ENCODE measurements around the gene NUP85. TPM values are rescaled to one million over a fixed set of nuclear protein-coding genes. Genes with fewer than 3 reads are reported as not detected.

NUP85 gene
- total and polyA plus RNA-seq, 2 experiments from 2014 or later = 26.2 to 44.0 TPM

DNA sequence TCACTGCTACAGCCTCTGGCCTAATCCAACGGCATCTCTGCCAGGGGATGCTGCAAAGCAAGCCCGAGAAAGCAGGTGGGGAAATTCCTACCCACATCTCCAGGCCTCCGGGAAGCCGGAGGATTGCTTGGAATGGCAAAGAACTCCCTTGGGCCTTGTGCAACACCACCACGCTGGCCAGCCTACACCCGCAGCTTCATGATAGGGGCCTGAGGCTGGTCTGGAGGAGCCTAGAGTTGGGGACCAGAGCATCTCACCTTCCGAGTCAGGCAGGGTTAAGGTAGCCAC, 35.6 kb downstream of the NUP85 start:
- no peaks in the 10 kb centered on the region for H3K9me3 ChIP-seq (ENCODE audit: low read depth)
- H3K27ac ChIP-seq = 0 out of 2 replicates have a peak overlapping the region, but pooled peaks have one; percentile 50
- H3K4me1 ChIP-seq (ENCODE audit: insufficient read depth) = 0 out of 2 replicates have a peak, but pooled peaks cover 3% of the 10 kb centered on the region
- DNase-seq = peak; percentile 17
- in situ Hi-C loops (cut with MboI) = no loop called here
- H3K9me2 ChIP-seq (ENCODE audit: insufficient read depth) = no peaks in the 10 kb centered on the region
- no peaks in the 10 kb centered on the region for H4K20me1 ChIP-seq (ENCODE audit: insufficient read depth)
- no peak overlapping the region for H3K9ac ChIP-seq
- no peak overlapping the region for H3K4me2 ChIP-seq (ENCODE audit: unreplicated experiment)
- H3F3A ChIP-seq (ENCODE audit: insufficient read depth) = peaks cover 18% of the 10 kb centered on the region
- H3K4me3 ChIP-seq = no peak overlapping the region
- no peak overlapping the region for H2AFZ ChIP-seq
- H3K79me2 ChIP-seq (ENCODE audit: insufficient read depth) = no peaks in the 10 kb centered on the region
- WGBS, 2 experiments (ENCODE audit: low coverage in 1 of 2, low lambda C conversion rate in 2 of 2, missing lambda C conversion rate in 2 of 2) = 90 to 91% methylated on average over 7 of the region's 7 CpGs
- peaks cover 12% of the 10 kb centered on the region; the same call in 1 of the 2 replicates for H3K36me3 ChIP-seq (ENCODE audit: low read depth)
- H3K27me3 ChIP-seq (replicated peaks; ENCODE audit: insufficient read depth) = no peaks in the 10 kb centered on the region
- TF ChIP-seq EZH2 (IDR thresholded peaks at IDR 0.05; ENCODE audit: insufficient read depth, poor library complexity, severe bottlenecking) (no peak), EZH2phosphoT487 (IDR thresholded peaks at IDR 0.05; ENCODE audit: insufficient read depth, low read depth) (no peak)

DNA sequence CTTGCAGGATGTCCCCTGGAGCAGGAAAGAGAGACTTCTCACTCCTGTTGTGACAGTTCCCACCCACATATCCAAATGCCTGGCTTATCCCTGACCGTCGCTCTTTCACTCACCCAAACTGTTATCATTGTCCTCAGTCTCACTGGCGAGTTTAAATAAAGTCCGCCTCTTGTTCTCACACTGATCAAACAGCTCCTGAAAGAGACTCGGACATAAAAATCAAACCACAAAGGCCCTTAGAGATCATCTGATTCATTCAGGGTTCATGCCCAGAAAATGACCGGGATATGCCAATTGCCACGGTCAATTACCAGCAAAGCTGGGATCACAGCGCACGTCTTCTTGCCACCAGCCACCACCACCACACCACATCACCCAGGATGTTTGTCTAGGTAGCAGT, 36.0 kb downstream of the NUP85 start:
- Histone ChIP-seq H3K27ac (peak overlapping the region; percentile 50), H4K20me1 (ENCODE audit: insufficient read depth) (no peaks in the 10 kb centered on the region), H3K4me2 (ENCODE audit: unreplicated experiment) (no peak overlapping the region), H3K9ac (peak overlapping the region; percentile 49; the same call in 1 of the 2 replicates), H3K79me2 (ENCODE audit: insufficient read depth) (peaks cover 3% of the 10 kb centered on the region), H3K27me3 (replicated peaks; ENCODE audit: insufficient read depth) (no peaks in the 10 kb centered on the region), H3K4me3 (no peak overlapping the region), H3K4me1 (ENCODE audit: insufficient read depth) (0 out of 2 replicates have a peak, but pooled peaks cover 3% of the 10 kb centered on the region), H3K9me2 (ENCODE audit: insufficient read depth) (no peaks in the 10 kb centered on the region), H2AFZ (no peak overlapping the region), H3K9me3 (ENCODE audit: low read depth) (no peaks in the 10 kb centered on the region), H3K36me3 (ENCODE audit: low read depth) (peaks cover 12% of the 10 kb centered on the region; the same call in 1 of the 2 replicates), H3F3A (ENCODE audit: insufficient read depth) (peaks cover 15% of the 10 kb centered on the region)
- DNase-seq = peak; percentile 23
- 79 to 83% methylated on average over 9 of the region's 9 CpGs for WGBS, 2 experiments (ENCODE audit: low coverage in 1 of 2, low lambda C conversion rate in 2 of 2, missing lambda C conversion rate in 2 of 2)
- TF ChIP-seq EZH2phosphoT487 (IDR thresholded peaks at IDR 0.05; ENCODE audit: insufficient read depth, low read depth) (no peak), EZH2 (IDR thresholded peaks at IDR 0.05; ENCODE audit: insufficient read depth, poor library complexity, severe bottlenecking) (no peak)
- in situ Hi-C loops (cut with MboI) = no loop called here

GRCh38 chr17:75241996-75242460, 36.5 kb downstream of the NUP85 start:
- no peak for TF ChIP-seq EZH2 (IDR thresholded peaks at IDR 0.05; ENCODE audit: insufficient read depth, poor library complexity, severe bottlenecking)
- TF ChIP-seq EZH2phosphoT487 (IDR thresholded peaks at IDR 0.05; ENCODE audit: insufficient read depth, low read depth) = no peak
- Histone ChIP-seq H4K20me1 (ENCODE audit: insufficient read depth) (no peaks in the 10 kb centered on the region), H3F3A (ENCODE audit: insufficient read depth) (peaks cover 10% of the 10 kb centered on the region), H3K9me3 (ENCODE audit: low read depth) (no peaks in the 10 kb centered on the region), H3K4me2 (ENCODE audit: unreplicated experiment) (no peak overlapping the region), H3K27ac (peak overlapping the region; percentile 50), H3K9me2 (ENCODE audit: insufficient read depth) (no peaks in the 10 kb centered on the region), H3K36me3 (ENCODE audit: low read depth) (peaks cover 12% of the 10 kb centered on the region; the same call in 1 of the 2 replicates), H3K27me3 (replicated peaks; ENCODE audit: insufficient read depth) (no peaks in the 10 kb centered on the region), H3K4me3 (no peak overlapping the region), H3K9ac (peak overlapping the region; percentile 49; the same call in 1 of the 2 replicates), H2AFZ (no peak overlapping the region), H3K4me1 (ENCODE audit: insufficient read depth) (0 out of 2 replicates have a peak, but pooled peaks cover 3% of the 10 kb centered on the region), H3K79me2 (ENCODE audit: insufficient read depth) (peaks cover 9% of the 10 kb centered on the region)
- WGBS, 2 experiments (ENCODE audit: low coverage in 1 of 2, low lambda C conversion rate in 2 of 2, missing lambda C conversion rate in 2 of 2) = 58 to 65% methylated on average over 15 of the region's 15 CpGs
- in situ Hi-C loops (cut with MboI) = no loop called here
- DNase-seq = peak; percentile 84

DNA sequence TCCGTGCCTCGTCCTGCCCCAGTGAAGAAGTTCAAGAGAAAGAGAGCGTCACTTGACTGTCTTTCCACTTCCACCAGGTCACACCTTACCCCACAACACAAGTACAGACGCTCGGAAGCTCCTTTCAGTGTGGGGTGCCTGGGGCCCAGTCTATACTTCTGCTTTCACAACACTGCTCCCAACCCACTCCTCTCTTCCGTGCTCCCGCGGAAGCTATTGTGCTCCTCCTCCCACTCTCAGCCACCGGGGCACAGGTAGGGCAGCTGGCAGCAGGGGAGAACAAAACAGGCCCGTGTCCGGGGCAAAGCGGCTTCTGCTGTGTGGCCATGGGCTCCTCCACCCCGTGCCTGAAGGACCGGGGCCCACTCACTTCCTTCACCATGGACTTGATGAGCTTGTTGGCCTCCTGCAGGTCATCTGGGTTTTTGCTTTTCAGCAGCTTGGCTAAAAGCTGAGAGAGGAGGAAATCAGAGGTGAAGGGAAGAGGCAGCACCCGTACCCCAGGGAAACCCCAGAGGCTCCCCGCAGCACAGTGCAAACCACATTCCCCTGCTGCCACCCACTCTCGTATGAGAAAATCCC, 37.1 kb downstream of the NUP85 start:
- H3K27me3 ChIP-seq (replicated peaks; ENCODE audit: insufficient read depth) = no peaks in the 10 kb centered on the region
- H3K9me3 ChIP-seq (ENCODE audit: low read depth) = no peaks in the 10 kb centered on the region
- no peak for TF ChIP-seq EZH2phosphoT487 (IDR thresholded peaks at IDR 0.05; ENCODE audit: insufficient read depth, low read depth)
- TF ChIP-seq EZH2 (IDR thresholded peaks at IDR 0.05; ENCODE audit: insufficient read depth, poor library complexity, severe bottlenecking) = no peak
- peaks cover 8% of the 10 kb centered on the region; the same call in 1 of the 2 replicates for H3F3A ChIP-seq (ENCODE audit: insufficient read depth)
- WGBS, 2 experiments (ENCODE audit: low coverage in 1 of 2, low lambda C conversion rate in 2 of 2, missing lambda C conversion rate in 2 of 2) = 89 to 90% methylated on average over 17 of the region's 17 CpGs
- no peak overlapping the region for H2AFZ ChIP-seq
- DNase-seq = no peak
- H4K20me1 ChIP-seq (ENCODE audit: insufficient read depth) = no peaks in the 10 kb centered on the region
- in situ Hi-C loops (cut with MboI) = no loop called here
- H3K79me2 ChIP-seq (ENCODE audit: insufficient read depth) = peaks cover 14% of the 10 kb centered on the region
- peaks cover 12% of the 10 kb centered on the region; the same call in 1 of the 2 replicates for H3K36me3 ChIP-seq (ENCODE audit: low read depth)
- H3K9ac ChIP-seq = no peak overlapping the region
- no peaks in the 10 kb centered on the region for H3K9me2 ChIP-seq (ENCODE audit: insufficient read depth)
- H3K4me2 ChIP-seq (ENCODE audit: unreplicated experiment) = no peak overlapping the region
- no peak overlapping the region for H3K4me3 ChIP-seq
- H3K27ac ChIP-seq = peak overlapping the region; percentile 50
- 0 out of 2 replicates have a peak, but pooled peaks cover 3% of the 10 kb centered on the region for H3K4me1 ChIP-seq (ENCODE audit: insufficient read depth)
